Uterine smooth muscle cell (primary cell): ENCODE measurements around the gene ABCC3. TPM values are rescaled to one million over a fixed set of nuclear protein-coding genes. Genes with fewer than 3 reads are reported as not detected.

Source experiments
- total RNA-seq: library from RNA; depleted of rRNA; stranded (reverse); fragments of >200 nt; gene quantifications from 2 replicates; pipeline ENCODE4 v1.2.3, GENCODE V29; 2014

ABCC3 gene
- total RNA-seq = 2.2 and 8.7 TPM in 2 replicates

GRCh38 chr17:50634224-50634914 lies at the start of gene ABCC3:
Gene ABCC3 (plus strand): TSS chr17:50634881. CDS start chr17:50634937, 56 bp downstream.

GRCh38 chr17:50707289-50708049 lies 72.8 kb downstream of the ABCC3 start, which contains the start of gene ANKRD40:
Gene ANKRD40 (minus strand): TSS chr17:50707914. CDS start chr17:50707654, 260 bp downstream.

GRCh38 chr17:50719144-50719923 lies 84.7 kb downstream of the ABCC3 start, which contains the start of gene LUC7L3:
Gene LUC7L3 (plus strand): TSS chr17:50719603. CDS start chr17:50719733, 130 bp downstream.

Other genes with a start within 250 kb of the ABCC3 start
- gene LRRC59, start 237.4 kb upstream of the ABCC3 start, total RNA-seq = 169 and 297 TPM in 2 replicates
- 15.5 and 36.6 TPM in 2 replicates for gene ACSF2, start 208.7 kb upstream of the ABCC3 start, total RNA-seq
- not detected in 2 replicates for gene CHAD, start 166.0 kb upstream of the ABCC3 start, total RNA-seq
- 29.4 and 31.2 TPM in 2 replicates for gene RSAD1, start 156.0 kb upstream of the ABCC3 start, total RNA-seq
- 1.7 and 2.0 TPM in 2 replicates for gene MYCBPAP, start 126.4 kb upstream of the ABCC3 start, total RNA-seq
- under 0.01 TPM in 1 of 2 replicates, not detected in the other for gene EPN3, start 102.1 kb upstream of the ABCC3 start, total RNA-seq
- 65.1 and 85.6 TPM in 2 replicates for gene SPATA20, start 87.7 kb upstream of the ABCC3 start, total RNA-seq
- 0.11 and 0.12 TPM in 2 replicates for gene CACNA1G, start 74.2 kb upstream of the ABCC3 start, total RNA-seq
- gene ANKRD40, start 73.0 kb downstream of the ABCC3 start, total RNA-seq = 31.0 and 38.3 TPM in 2 replicates
- 30.9 and 34.9 TPM in 2 replicates for gene LUC7L3, start 84.7 kb downstream of the ABCC3 start, total RNA-seq
- not detected in 2 replicates for gene ANKRD40CL, start 132.6 kb downstream of the ABCC3 start, total RNA-seq
- gene WFIKKN2, start 200.7 kb downstream of the ABCC3 start, total RNA-seq = under 0.01 and 0.12 TPM in 2 replicates
- gene TOB1, start 231.5 kb downstream of the ABCC3 start, total RNA-seq = 11.5 and 11.7 TPM in 2 replicates